HFFc6 (cell line): Measurements from ENCODE around the gene RHBDF1. TPM values are rescaled to one million over a fixed set of nuclear protein-coding genes. Genes with fewer than 3 reads are reported as not detected.
A peak's percentile ranks its signal among the peaks of the same experiment; 100 is the strongest.

Source experiments
- DNase-seq: peaks from one replicate; pipeline ENCODE4 v3.0.0-alpha.2; 2018
- H3K27ac Mint-ChIP-seq: 2 replicates; pipeline ENCODE4 v1.8.0; 2020; ENCODE audit warnings: mild to moderate bottlenecking, mixed read lengths
- H3K27me3 Mint-ChIP-seq: 2 replicates; pipeline ENCODE4 v1.8.0; 2021; ENCODE audit warnings: mild to moderate bottlenecking, moderate library complexity, mixed read lengths; ENCODE audit not compliant: insufficient read depth
- H3K36me3 Mint-ChIP-seq: 2 replicates; pipeline ENCODE4 v1.8.0; 2021; ENCODE audit warnings: low read depth, mixed read lengths
- H3K4me1 Mint-ChIP-seq: 2 replicates; pipeline ENCODE4 v1.8.0; 2020; ENCODE audit warnings: low read depth, mixed read lengths
- H3K4me3 Mint-ChIP-seq: 2 replicates; pipeline ENCODE4 v1.8.0; 2020; ENCODE audit warnings: mild to moderate bottlenecking, moderate library complexity, mixed read lengths
- H3K9me3 Mint-ChIP-seq: 2 replicates; pipeline ENCODE4 v1.8.0; 2020; ENCODE audit warnings: mild to moderate bottlenecking, mixed read lengths
- total RNA-seq, 6 experiments: library from RNA; stranded (reverse); fragmentation: NEBNext Ultra II Directional; extraction: Animal tissue kit (Norgen Biotek cat#: 25700); gene quantifications; 2 replicates in 1 of 6; 3 replicates in 5 of 6; pipeline ENCODE4 v1.2.3, GENCODE V29; 2021
- TF ChIP-seq, protein P1 (sequence below): fragments of 200-600 bp; sonication (generic); IDR thresholded peaks from 2 replicates; pipeline ENCODE4 v1.5.0; 2021; ENCODE audit warnings: antibody characterized with exemption, mild to moderate bottlenecking

Gene RHBDF1
- total RNA-seq, 6 experiments from 2014 or later: 54.9 to 65.8 (median 60.0) TPM

DNA sequence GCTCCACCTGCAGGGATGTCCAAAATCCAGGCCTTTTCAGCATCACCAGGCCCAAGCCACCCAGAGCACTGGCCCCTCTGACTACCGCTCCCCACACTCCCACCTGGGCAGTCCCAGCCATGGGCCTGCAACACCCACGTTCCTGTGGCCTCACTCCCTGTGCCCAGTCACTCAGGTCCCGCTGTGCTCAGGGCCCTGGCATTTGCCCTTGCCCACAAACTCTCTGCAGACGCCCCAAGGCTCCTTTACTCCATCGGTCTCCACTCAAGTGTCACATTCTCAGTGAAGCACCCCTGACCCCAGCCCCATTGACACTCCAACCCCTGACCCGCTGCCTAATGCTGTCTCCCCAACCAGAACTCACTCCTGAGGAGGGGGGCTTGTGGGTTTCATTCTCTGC is 29.2 kb upstream of the RHBDF1 start:
- Mint-ChIP-seq H3K4me3 (no peak overlapping the region), H3K27me3 (peaks cover 2% of the 10 kb centered on the region; the same call in 1 of the 2 replicates), H3K27ac (peak overlapping the region; percentile 59), H3K36me3 (peaks cover 11% of the 10 kb centered on the region), H3K4me1 (peaks cover 30% of the 10 kb centered on the region), H3K9me3 (no peaks in the 10 kb centered on the region)
- DNase-seq: no peak
- TF ChIP-seq, protein P1, sequence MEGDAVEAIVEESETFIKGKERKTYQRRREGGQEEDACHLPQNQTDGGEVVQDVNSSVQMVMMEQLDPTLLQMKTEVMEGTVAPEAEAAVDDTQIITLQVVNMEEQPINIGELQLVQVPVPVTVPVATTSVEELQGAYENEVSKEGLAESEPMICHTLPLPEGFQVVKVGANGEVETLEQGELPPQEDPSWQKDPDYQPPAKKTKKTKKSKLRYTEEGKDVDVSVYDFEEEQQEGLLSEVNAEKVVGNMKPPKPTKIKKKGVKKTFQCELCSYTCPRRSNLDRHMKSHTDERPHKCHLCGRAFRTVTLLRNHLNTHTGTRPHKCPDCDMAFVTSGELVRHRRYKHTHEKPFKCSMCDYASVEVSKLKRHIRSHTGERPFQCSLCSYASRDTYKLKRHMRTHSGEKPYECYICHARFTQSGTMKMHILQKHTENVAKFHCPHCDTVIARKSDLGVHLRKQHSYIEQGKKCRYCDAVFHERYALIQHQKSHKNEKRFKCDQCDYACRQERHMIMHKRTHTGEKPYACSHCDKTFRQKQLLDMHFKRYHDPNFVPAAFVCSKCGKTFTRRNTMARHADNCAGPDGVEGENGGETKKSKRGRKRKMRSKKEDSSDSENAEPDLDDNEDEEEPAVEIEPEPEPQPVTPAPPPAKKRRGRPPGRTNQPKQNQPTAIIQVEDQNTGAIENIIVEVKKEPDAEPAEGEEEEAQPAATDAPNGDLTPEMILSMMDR: no peak

DNA sequence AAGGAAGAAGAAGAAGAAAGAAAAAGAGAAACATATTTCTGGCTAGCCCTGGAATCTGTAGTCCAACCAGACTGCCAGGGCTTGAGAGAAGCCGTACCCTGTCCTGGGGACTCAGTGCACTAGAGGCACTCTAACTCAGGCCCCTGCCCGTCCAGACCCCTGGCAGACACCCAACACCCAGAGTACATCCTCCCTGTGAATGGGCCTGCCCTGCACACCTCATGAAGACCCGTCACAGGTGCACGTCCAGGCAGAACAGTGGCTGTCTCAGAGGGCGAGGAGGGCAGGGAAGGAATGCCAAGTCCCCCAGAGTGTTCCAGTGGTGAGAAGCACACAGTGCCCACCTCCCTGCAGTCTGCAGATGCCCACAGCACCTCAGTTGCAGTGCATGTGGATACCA is 28.6 kb upstream of the RHBDF1 start:
- DNase-seq: no peak
- no peak overlapping the region for H3K4me3 Mint-ChIP-seq
- TF ChIP-seq, protein P1: no peak
- H3K36me3 Mint-ChIP-seq: peaks cover 11% of the 10 kb centered on the region
- H3K4me1 Mint-ChIP-seq: peaks cover 30% of the 10 kb centered on the region
- no peak overlapping the region for H3K27ac Mint-ChIP-seq
- no peaks in the 10 kb centered on the region for H3K9me3 Mint-ChIP-seq
- H3K27me3 Mint-ChIP-seq: peaks cover 2% of the 10 kb centered on the region; the same call in 1 of the 2 replicates

DNA sequence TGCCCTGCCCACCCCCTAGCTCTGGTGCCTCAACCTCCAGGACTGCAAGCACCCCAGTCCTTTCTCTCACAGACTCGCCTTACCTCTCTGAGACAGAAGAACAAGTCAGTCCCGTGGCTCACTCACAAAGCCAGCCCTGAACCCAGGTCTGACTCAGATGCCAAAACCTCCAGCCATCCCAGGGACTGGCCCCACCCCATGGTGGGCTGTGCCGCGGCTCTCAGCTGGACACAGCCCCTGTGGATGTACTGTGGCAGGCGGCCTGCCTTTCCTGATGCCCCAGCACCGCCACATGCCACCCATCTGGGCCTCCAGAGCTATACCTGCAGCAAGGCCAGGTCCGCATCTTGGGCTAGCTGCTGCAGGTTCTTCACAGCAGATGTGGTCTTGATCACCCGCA is 25.4 kb upstream of the RHBDF1 start:
- no peak for DNase-seq
- Mint-ChIP-seq H3K4me1 (peaks cover 33% of the 10 kb centered on the region), H3K27ac (peak overlapping the region; percentile 78), H3K9me3 (no peaks in the 10 kb centered on the region), H3K36me3 (peaks cover 10% of the 10 kb centered on the region), H3K27me3 (peaks cover 2% of the 10 kb centered on the region; the same call in 1 of the 2 replicates), H3K4me3 (no peak overlapping the region; the same call in 1 of the 2 replicates)
- TF ChIP-seq, protein P1: no peak

DNA sequence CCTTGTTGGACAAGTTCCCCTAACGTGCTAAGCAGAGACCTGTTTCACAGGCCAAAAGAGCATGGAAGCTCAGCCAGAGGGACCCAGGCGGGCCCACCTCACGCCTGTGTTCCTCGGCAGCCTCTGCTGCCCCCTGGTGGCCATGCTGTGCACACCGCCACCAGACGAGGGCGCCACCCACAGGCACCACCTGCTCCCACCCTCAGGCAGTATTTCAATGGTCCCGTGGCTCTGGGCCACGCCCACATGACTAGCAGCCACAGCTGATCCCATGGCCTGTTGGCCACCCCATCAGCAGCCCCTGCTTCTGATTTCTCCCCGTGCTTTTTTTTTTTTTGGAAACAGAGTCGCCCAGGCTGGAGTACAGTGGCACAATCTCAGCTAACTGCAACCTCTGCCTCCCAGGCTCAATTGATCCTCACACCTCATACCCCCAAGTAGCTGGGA is 24.5 kb upstream of the RHBDF1 start:
- no peaks in the 10 kb centered on the region for H3K9me3 Mint-ChIP-seq
- DNase-seq: peak; percentile 80
- peaks cover 2% of the 10 kb centered on the region; the same call in 1 of the 2 replicates for H3K27me3 Mint-ChIP-seq
- peaks cover 4% of the 10 kb centered on the region; the same call in 1 of the 2 replicates for H3K36me3 Mint-ChIP-seq
- 0 out of 2 replicates have a peak overlapping the region, but pooled peaks have one; percentile 78 for H3K27ac Mint-ChIP-seq
- TF ChIP-seq, protein P1: peak; percentile 99
- peaks cover 24% of the 10 kb centered on the region for H3K4me1 Mint-ChIP-seq
- H3K4me3 Mint-ChIP-seq: no peak overlapping the region

DNA sequence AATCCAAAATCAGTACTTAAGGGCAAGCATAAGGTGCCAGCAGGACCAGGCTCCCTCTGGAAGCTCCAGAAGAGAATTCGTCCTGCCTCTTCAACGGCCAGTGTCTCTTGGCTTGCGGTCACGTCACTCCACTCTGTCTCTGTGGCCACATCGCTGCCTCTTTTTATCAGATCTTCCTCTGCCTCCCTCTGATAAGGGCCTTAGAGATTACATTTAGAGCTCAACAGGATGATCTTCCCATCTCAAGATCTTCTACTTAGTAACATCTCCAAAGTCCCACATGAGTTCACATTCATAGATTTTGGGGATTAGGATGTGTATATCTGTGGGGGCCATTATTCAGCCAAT is 22.5 kb upstream of the RHBDF1 start:
- DNase-seq: no peak
- Mint-ChIP-seq H3K4me3 (no peak overlapping the region), H3K9me3 (no peaks in the 10 kb centered on the region), H3K36me3 (peaks cover 9% of the 10 kb centered on the region; the same call in 1 of the 2 replicates), H3K4me1 (peaks cover 19% of the 10 kb centered on the region), H3K27ac (no peak overlapping the region), H3K27me3 (peaks cover 3% of the 10 kb centered on the region; the same call in 1 of the 2 replicates)
- TF ChIP-seq, protein P1: no peak
